Measurements from ENCODE around the gene EIF1AD.

DNA sequence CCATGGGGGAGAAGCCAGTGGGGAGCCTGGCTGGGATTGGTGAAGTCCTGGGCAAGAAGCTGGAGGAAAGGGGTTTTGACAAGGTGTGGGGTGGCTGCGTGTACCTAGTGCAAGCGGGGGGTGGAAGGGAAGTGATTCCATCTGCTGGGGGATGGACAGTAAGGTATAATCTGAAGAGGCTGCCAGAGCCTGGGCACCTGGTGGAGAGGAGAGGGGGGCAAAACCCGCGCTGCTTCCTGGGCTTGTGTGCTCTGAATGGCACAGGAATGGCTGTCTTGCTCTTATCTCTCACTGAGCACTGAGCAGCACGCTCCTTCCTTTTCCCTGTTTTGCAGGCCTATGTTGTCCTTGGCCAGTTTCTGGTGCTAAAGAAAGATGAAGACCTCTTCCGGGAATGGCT lies 1.3 kb upstream of the EIF1AD start:
- TF ChIP-seq CTCF (IDR thresholded peaks at IDR 0.05) = no peak
- TF ChIP-seq EP300 (IDR thresholded peaks at IDR 0.05) = no peak
